ENCODE results near the gene ASB6.

Gene ASB6

GRCh38 chr9:129655154-129655553 lies 13.2 kb upstream of the ASB6 start:
- Mint-ChIP-seq H3K4me3 (no peak overlapping the region), H3K9me3 (no peaks in the 10 kb centered on the region), H3K4me1 (peaks cover 8% of the 10 kb centered on the region), H3K36me3 (no peaks in the 10 kb centered on the region), H3K27ac (no peak overlapping the region)
- ATAC-seq (no peak), DNase-seq (ENCODE audit: low spot score in 2 of 2) (no peak)

GRCh38 chr9:129654554-129655040 lies 12.6 kb upstream of the ASB6 start:
- ATAC-seq (no peak), DNase-seq (ENCODE audit: low spot score in 2 of 2) (no peak)
- Mint-ChIP-seq H3K4me3 (no peak overlapping the region), H3K36me3 (no peaks in the 10 kb centered on the region), H3K27ac (no peak overlapping the region), H3K9me3 (no peaks in the 10 kb centered on the region), H3K4me1 (peaks cover 10% of the 10 kb centered on the region)

- H3K4me3 Mint-ChIP-seq: no peak overlapping the region
- DNase-seq (ENCODE audit: low spot score in 2 of 2): no peak
- no peak overlapping the region for H3K27ac Mint-ChIP-seq
- peaks cover 10% of the 10 kb centered on the region for H3K4me1 Mint-ChIP-seq
- H3K36me3 Mint-ChIP-seq: no peaks in the 10 kb centered on the region
- ATAC-seq: no peak
- no peaks in the 10 kb centered on the region for H3K9me3 Mint-ChIP-seq
Observed at GRCh38 chr9:129653823-129654553, 12.0 kb upstream of the ASB6 start.

GRCh38 chr9:129650680-129651235 lies 8.8 kb upstream of the ASB6 start:
- Mint-ChIP-seq H3K4me3 (no peak overlapping the region), H3K4me1 (peaks cover 6% of the 10 kb centered on the region), H3K9me3 (no peaks in the 10 kb centered on the region), H3K27ac (no peak overlapping the region), H3K36me3 (no peaks in the 10 kb centered on the region)
- DNase-seq (ENCODE audit: low spot score in 2 of 2) (no peak), ATAC-seq (peak; percentile 3)

- Mint-ChIP-seq H3K36me3 (no peaks in the 10 kb centered on the region), H3K9me3 (no peaks in the 10 kb centered on the region), H3K27ac (peak overlapping the region; percentile 45), H3K4me1 (peaks cover 5% of the 10 kb centered on the region), H3K4me3 (no peak overlapping the region)
- ATAC-seq: no peak
- no peak for DNase-seq (ENCODE audit: low spot score in 2 of 2)
Observed at GRCh38 chr9:129649726-129650679, 8.1 kb upstream of the ASB6 start.

- Mint-ChIP-seq H3K4me3 (no peak overlapping the region), H3K9me3 (no peaks in the 10 kb centered on the region), H3K4me1 (peaks cover 5% of the 10 kb centered on the region), H3K36me3 (no peaks in the 10 kb centered on the region), H3K27ac (no peak overlapping the region)
- no peak for ATAC-seq
- no peak for DNase-seq (ENCODE audit: low spot score in 2 of 2)
Observed at GRCh38 chr9:129648764-129649115, 6.8 kb upstream of the ASB6 start.

GRCh38 chr9:129648092-129648763 lies 6.3 kb upstream of the ASB6 start:
- DNase-seq (ENCODE audit: low spot score in 2 of 2): no peak
- no peaks in the 10 kb centered on the region for H3K9me3 Mint-ChIP-seq
- ATAC-seq: no peak
- no peaks in the 10 kb centered on the region for H3K36me3 Mint-ChIP-seq
- peaks cover 5% of the 10 kb centered on the region for H3K4me1 Mint-ChIP-seq
- H3K27ac Mint-ChIP-seq: no peak overlapping the region
- no peak overlapping the region for H3K4me3 Mint-ChIP-seq

- H3K4me1 Mint-ChIP-seq: peaks cover 5% of the 10 kb centered on the region
- no peaks in the 10 kb centered on the region for H3K9me3 Mint-ChIP-seq
- DNase-seq (ENCODE audit: low spot score in 2 of 2) (no peak), ATAC-seq (no peak)
- H3K36me3 Mint-ChIP-seq: no peaks in the 10 kb centered on the region
- no peak overlapping the region for H3K27ac Mint-ChIP-seq
- H3K4me3 Mint-ChIP-seq: no peak overlapping the region
Observed at GRCh38 chr9:129647635-129648034, 5.7 kb upstream of the ASB6 start.

GRCh38 chr9:129646654-129647053 lies 4.7 kb upstream of the ASB6 start:
- Mint-ChIP-seq H3K4me3 (no peak overlapping the region), H3K27ac (no peak overlapping the region), H3K36me3 (no peaks in the 10 kb centered on the region), H3K4me1 (peaks cover 5% of the 10 kb centered on the region), H3K9me3 (no peaks in the 10 kb centered on the region)
- DNase-seq (ENCODE audit: low spot score in 2 of 2) (no peak), ATAC-seq (no peak)

GRCh38 chr9:129646252-129646651 lies 4.3 kb upstream of the ASB6 start:
- H3K4me3 Mint-ChIP-seq: no peak overlapping the region
- no peaks in the 10 kb centered on the region for H3K9me3 Mint-ChIP-seq
- DNase-seq (ENCODE audit: low spot score in 2 of 2) (no peak), ATAC-seq (no peak)
- H3K4me1 Mint-ChIP-seq: peaks cover 9% of the 10 kb centered on the region
- peaks cover 3% of the 10 kb centered on the region for H3K36me3 Mint-ChIP-seq
- H3K27ac Mint-ChIP-seq: no peak overlapping the region

GRCh38 chr9:129644902-129645301 lies 3.0 kb upstream of the ASB6 start:
- ATAC-seq (no peak), DNase-seq (ENCODE audit: low spot score in 2 of 2) (no peak)
- Mint-ChIP-seq H3K4me1 (peaks cover 16% of the 10 kb centered on the region), H3K36me3 (peaks cover 9% of the 10 kb centered on the region), H3K27ac (no peak overlapping the region), H3K9me3 (no peaks in the 10 kb centered on the region), H3K4me3 (no peak overlapping the region)

GRCh38 chr9:129644365-129644764 lies 2.4 kb upstream of the ASB6 start:
- H3K4me1 Mint-ChIP-seq: peaks cover 21% of the 10 kb centered on the region
- H3K27ac Mint-ChIP-seq: no peak overlapping the region
- no peaks in the 10 kb centered on the region for H3K9me3 Mint-ChIP-seq
- DNase-seq (ENCODE audit: low spot score in 2 of 2) (no peak), ATAC-seq (no peak)
- H3K4me3 Mint-ChIP-seq: no peak overlapping the region
- peaks cover 9% of the 10 kb centered on the region for H3K36me3 Mint-ChIP-seq

GRCh38 chr9:129643706-129644105 lies 1.8 kb upstream of the ASB6 start:
- H3K9me3 Mint-ChIP-seq: no peaks in the 10 kb centered on the region
- no peak overlapping the region for H3K4me3 Mint-ChIP-seq
- peaks cover 21% of the 10 kb centered on the region for H3K4me1 Mint-ChIP-seq
- DNase-seq (ENCODE audit: low spot score in 2 of 2) (no peak), ATAC-seq (no peak)
- H3K36me3 Mint-ChIP-seq: peaks cover 10% of the 10 kb centered on the region
- no peak overlapping the region for H3K27ac Mint-ChIP-seq

GRCh38 chr9:129640871-129641749 lies 841 bp downstream of the ASB6 start:
- peaks cover 36% of the 10 kb centered on the region for H3K36me3 Mint-ChIP-seq
- ATAC-seq: peak; percentile 41
- DNase-seq (ENCODE audit: low spot score in 2 of 2): no peak

More at GRCh38 chr9:129640871-129641749, 841 bp downstream of the ASB6 start:
- Mint-ChIP-seq H3K27ac (peak overlapping the region; percentile 83), H3K4me1 (peaks cover 33% of the 10 kb centered on the region), H3K4me3 (peak overlapping the region; percentile 83), H3K9me3 (no peaks in the 10 kb centered on the region)

Measured in stimulated activated effector memory CD8-positive, alpha-beta T cell treated with anti-CD3 and anti-CD28 coated beads, Interleukin-12 subunit alpha, Interleukin-12 subunit beta, amount 100 ng/mL, for 72 hours (primary cell).